Neural cell (in vitro differentiated cells): Measurements from ENCODE around the gene STAT4. TPM values are rescaled to one million over a fixed set of nuclear protein-coding genes. Genes with fewer than 3 reads are reported as not detected.

Source experiments
- H2AFZ ChIP-seq: fragments of 200-600, 300-800 bp; sonication (generic), shearing (Covaris generic); 2 replicates; pipeline ENCODE4 v1.6.0; 2014; ENCODE audit warnings: low read depth, mild to moderate bottlenecking, antibody characterized with exemption, low read length, moderate library complexity
- H3F3A ChIP-seq: fragments of 200-600 bp; shearing (Covaris generic); 2 replicates; pipeline ENCODE4 v1.6.1; 2016; ENCODE audit warnings: mild to moderate bottlenecking, moderate library complexity, mixed read lengths, antibody characterized with exemption, low read length; ENCODE audit not compliant: insufficient read depth, poor library complexity, severe bottlenecking
- H3K27ac ChIP-seq: fragments of 200-600, 300-800 bp; sonication (generic), shearing (Covaris generic); 2 replicates; pipeline ENCODE4 v1.5.1; 2014; ENCODE audit warnings: mild to moderate bottlenecking, low read length, moderate library complexity
- H3K27me3 ChIP-seq: fragments of 300-800, 200-600 bp; sonication (generic), shearing (Covaris generic); 2 replicates; pipeline ENCODE4 v1.6.0; 2014; ENCODE audit warnings: mild to moderate bottlenecking, low read depth, low read length, moderate library complexity; ENCODE audit not compliant: insufficient read depth
- H3K36me3 ChIP-seq: fragments of 300-800, 200-600 bp; sonication (generic), shearing (Covaris generic); 2 replicates; pipeline ENCODE4 v1.5.1; 2014; ENCODE audit warnings: mild to moderate bottlenecking, antibody characterized with exemption, low read length, moderate library complexity; ENCODE audit not compliant: insufficient read depth
- H3K4me2 ChIP-seq: fragments of 300-800, 200-600 bp; sonication (generic), shearing (Covaris generic); 2 replicates; pipeline ENCODE4 v1.6.0; 2014; ENCODE audit warnings: mild to moderate bottlenecking, low read length
- H3K4me3 ChIP-seq: fragments of 300-800, 200-600 bp; sonication (generic), shearing (Covaris generic); 2 replicates; pipeline ENCODE4 v1.5.1; 2014; ENCODE audit warnings: mild to moderate bottlenecking, low read length, moderate library complexity
- H3K79me2 ChIP-seq: fragments of 200-600 bp; shearing (Covaris generic); replicated peaks from 2 replicates; pipeline ENCODE4 v1.6.0; 2014; ENCODE audit warnings: mild to moderate bottlenecking, low read length, moderate library complexity; ENCODE audit not compliant: insufficient read depth
- H3K9ac ChIP-seq: fragments of 300-800, 200-600 bp; sonication (generic), shearing (Covaris generic); 2 replicates; pipeline ENCODE4 v1.6.1; 2016; ENCODE audit warnings: mild to moderate bottlenecking, low read length, mixed read lengths
- H3K9me2 ChIP-seq: fragments of 200-600 bp; shearing (Covaris generic); 2 replicates; pipeline ENCODE4 v1.6.1; 2016; ENCODE audit warnings: mild to moderate bottlenecking, low read length, mixed read lengths; ENCODE audit not compliant: insufficient read depth
- H3K9me3 ChIP-seq: fragments of 200-600, 300-800 bp; sonication (generic), shearing (Covaris generic); 2 replicates; pipeline ENCODE4 v1.6.1; 2016; ENCODE audit warnings: mild to moderate bottlenecking, mixed run types, low read length, moderate library complexity, mixed read lengths
- H4K20me1 ChIP-seq: fragments of 200-600 bp; shearing (Covaris generic); 2 replicates; pipeline ENCODE4 v1.6.1; 2016; ENCODE audit warnings: mild to moderate bottlenecking, mixed run types; ENCODE audit not compliant: insufficient read depth
- EP300 ChIP-seq: fragments of 450-650 bp; conservative IDR thresholded peaks from 2 replicates; pipeline ENCODE4 v1.6.1; 2014; ENCODE audit warnings: antibody characterized with exemption, mild to moderate bottlenecking, moderate library complexity; ENCODE audit not compliant: poor library complexity, severe bottlenecking
- EZH2 ChIP-seq: fragments of 200-600, 300-800 bp; shearing (Covaris generic), sonication (generic); IDR thresholded peaks from 2 replicates; pipeline ENCODE4 v1.6.1; 2014; ENCODE audit warnings: antibody characterized with exemption, low read length, borderline replicate concordance, mild to moderate bottlenecking; ENCODE audit not compliant: insufficient read depth, poor library complexity, severe bottlenecking
- MXI1 ChIP-seq: fragments of 450-650 bp; conservative IDR thresholded peaks from 2 replicates; pipeline ENCODE4 v1.6.1; 2014; ENCODE audit warnings: antibody characterized with exemption, mild to moderate bottlenecking; ENCODE audit not compliant: poor library complexity, severe bottlenecking
- POLR2AphosphoS5 ChIP-seq: IDR thresholded peaks from 2 replicates; pipeline ENCODE4 v1.6.1; 2012
- RAD21 ChIP-seq: fragments of 450-650 bp; conservative IDR thresholded peaks from 2 replicates; pipeline ENCODE4 v1.6.1; 2014; ENCODE audit warnings: antibody characterized with exemption, mild to moderate bottlenecking, moderate library complexity
- SMC3 ChIP-seq: fragments of 450-650 bp; conservative IDR thresholded peaks from 2 replicates; pipeline ENCODE4 v1.6.1; 2014; ENCODE audit warnings: antibody characterized with exemption, mild to moderate bottlenecking, moderate library complexity; ENCODE audit not compliant: poor library complexity
- TAF1 ChIP-seq: IDR thresholded peaks from 2 replicates; pipeline ENCODE4 v1.6.1; 2012; ENCODE audit warnings: low read depth
- polyA plus RNA-seq: library from polyadenylated mRNA; depleted of rRNA; stranded (reverse); fragments of >200 nt; gene quantifications from 2 replicates; pipeline ENCODE4 v1.2.3, GENCODE V29; 2014
- TF ChIP-seq, protein P1 (sequence below): fragments of 450-650 bp; IDR thresholded peaks from 2 replicates; pipeline ENCODE4 v1.5.1; 2014; ENCODE audit warnings: antibody characterized with exemption, mild to moderate bottlenecking, moderate library complexity; ENCODE audit not compliant: poor library complexity, severe bottlenecking
- TF ChIP-seq, protein P2 (sequence below): IDR thresholded peaks from 2 replicates; pipeline ENCODE4 v1.6.1; 2012; ENCODE audit warnings: borderline replicate concordance

The STAT4 gene
- polyA plus RNA-seq, 1 donor from 2014 or later = 3.7 TPM

DNA sequence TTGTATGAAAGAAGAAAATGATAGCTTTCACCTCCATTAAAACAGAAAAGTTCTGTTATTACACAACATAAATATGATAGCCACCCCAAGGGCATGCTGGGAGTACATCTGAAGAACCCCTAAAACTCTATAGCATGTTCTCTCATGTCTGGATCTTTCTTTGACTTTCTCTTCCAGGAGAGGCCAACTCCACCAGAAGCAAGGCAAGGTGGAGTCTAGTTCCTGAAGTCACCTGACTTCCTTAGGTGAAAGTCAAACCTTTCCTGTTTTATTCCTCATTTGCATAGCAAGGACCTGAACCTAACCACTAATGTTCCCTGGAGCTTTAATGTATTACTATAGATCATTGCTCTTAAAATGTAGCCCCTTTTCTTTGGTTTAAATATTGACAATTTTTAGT is 142.5 kb downstream of the STAT4 start:
- Histone ChIP-seq H3K4me3 (no peak overlapping the region), H3K9me3 (no peaks in the 10 kb centered on the region), H3F3A (no peaks in the 10 kb centered on the region), H4K20me1 (no peaks in the 10 kb centered on the region), H3K79me2 (no peaks in the 10 kb centered on the region), H3K36me3 (no peaks in the 10 kb centered on the region), H3K4me2 (no peak overlapping the region), H3K27me3 (no peaks in the 10 kb centered on the region), H2AFZ (no peak overlapping the region), H3K27ac (no peak overlapping the region), H3K9me2 (no peaks in the 10 kb centered on the region), H3K9ac (no peak overlapping the region)
- TF ChIP-seq RAD21 (no peak), POLR2AphosphoS5 (no peak), MXI1 (no peak), EZH2 (no peak), EP300 (no peak), TAF1 (no peak), SMC3 (no peak)
- TF ChIP-seq, protein P1, sequence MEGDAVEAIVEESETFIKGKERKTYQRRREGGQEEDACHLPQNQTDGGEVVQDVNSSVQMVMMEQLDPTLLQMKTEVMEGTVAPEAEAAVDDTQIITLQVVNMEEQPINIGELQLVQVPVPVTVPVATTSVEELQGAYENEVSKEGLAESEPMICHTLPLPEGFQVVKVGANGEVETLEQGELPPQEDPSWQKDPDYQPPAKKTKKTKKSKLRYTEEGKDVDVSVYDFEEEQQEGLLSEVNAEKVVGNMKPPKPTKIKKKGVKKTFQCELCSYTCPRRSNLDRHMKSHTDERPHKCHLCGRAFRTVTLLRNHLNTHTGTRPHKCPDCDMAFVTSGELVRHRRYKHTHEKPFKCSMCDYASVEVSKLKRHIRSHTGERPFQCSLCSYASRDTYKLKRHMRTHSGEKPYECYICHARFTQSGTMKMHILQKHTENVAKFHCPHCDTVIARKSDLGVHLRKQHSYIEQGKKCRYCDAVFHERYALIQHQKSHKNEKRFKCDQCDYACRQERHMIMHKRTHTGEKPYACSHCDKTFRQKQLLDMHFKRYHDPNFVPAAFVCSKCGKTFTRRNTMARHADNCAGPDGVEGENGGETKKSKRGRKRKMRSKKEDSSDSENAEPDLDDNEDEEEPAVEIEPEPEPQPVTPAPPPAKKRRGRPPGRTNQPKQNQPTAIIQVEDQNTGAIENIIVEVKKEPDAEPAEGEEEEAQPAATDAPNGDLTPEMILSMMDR = no peak
- TF ChIP-seq, protein P2, sequence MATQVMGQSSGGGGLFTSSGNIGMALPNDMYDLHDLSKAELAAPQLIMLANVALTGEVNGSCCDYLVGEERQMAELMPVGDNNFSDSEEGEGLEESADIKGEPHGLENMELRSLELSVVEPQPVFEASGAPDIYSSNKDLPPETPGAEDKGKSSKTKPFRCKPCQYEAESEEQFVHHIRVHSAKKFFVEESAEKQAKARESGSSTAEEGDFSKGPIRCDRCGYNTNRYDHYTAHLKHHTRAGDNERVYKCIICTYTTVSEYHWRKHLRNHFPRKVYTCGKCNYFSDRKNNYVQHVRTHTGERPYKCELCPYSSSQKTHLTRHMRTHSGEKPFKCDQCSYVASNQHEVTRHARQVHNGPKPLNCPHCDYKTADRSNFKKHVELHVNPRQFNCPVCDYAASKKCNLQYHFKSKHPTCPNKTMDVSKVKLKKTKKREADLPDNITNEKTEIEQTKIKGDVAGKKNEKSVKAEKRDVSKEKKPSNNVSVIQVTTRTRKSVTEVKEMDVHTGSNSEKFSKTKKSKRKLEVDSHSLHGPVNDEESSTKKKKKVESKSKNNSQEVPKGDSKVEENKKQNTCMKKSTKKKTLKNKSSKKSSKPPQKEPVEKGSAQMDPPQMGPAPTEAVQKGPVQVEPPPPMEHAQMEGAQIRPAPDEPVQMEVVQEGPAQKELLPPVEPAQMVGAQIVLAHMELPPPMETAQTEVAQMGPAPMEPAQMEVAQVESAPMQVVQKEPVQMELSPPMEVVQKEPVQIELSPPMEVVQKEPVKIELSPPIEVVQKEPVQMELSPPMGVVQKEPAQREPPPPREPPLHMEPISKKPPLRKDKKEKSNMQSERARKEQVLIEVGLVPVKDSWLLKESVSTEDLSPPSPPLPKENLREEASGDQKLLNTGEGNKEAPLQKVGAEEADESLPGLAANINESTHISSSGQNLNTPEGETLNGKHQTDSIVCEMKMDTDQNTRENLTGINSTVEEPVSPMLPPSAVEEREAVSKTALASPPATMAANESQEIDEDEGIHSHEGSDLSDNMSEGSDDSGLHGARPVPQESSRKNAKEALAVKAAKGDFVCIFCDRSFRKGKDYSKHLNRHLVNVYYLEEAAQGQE = no peak

DNA sequence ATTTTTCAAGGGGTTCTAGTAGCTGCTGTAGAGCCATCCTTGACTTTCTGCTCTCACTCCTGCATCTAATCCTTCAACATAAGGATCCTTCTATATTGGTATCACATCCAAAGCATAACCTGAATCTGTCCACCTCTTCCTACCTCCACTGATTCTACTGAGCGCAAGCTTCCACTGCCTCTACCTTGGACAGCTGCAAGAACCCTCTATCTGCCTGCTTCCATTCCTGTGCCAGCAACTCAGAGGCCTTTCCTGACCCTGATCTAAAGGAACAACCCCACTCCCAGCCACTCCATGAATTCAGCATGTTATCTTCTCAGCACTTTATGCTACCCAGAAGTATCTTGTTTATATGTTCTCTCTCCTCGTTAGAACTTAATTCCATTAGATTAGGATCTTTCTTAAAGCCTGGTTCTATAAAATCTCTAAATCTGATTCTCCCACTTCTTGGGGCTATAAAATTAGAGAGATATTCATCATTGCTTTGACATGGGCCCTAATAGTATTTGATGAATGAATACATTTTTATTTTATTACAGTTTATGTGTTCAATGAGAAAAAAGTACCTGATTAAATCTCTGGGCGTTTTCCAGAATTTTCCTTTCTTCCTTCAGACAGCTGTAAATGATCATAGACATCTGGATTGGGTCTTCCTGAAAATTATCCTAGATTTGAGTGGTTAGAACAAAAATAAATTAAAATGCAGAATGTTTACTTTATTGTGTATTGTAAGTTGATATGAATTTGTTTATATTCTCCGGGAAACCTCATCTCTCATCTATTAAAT is 143.6 kb downstream of the STAT4 start:
- Histone ChIP-seq H3K36me3 (no peaks in the 10 kb centered on the region), H3K79me2 (no peaks in the 10 kb centered on the region), H2AFZ (no peak overlapping the region), H3K27ac (no peak overlapping the region), H3K27me3 (no peaks in the 10 kb centered on the region), H3F3A (no peaks in the 10 kb centered on the region), H3K9me2 (no peaks in the 10 kb centered on the region), H3K9me3 (no peaks in the 10 kb centered on the region), H3K4me2 (no peak overlapping the region), H3K9ac (no peak overlapping the region), H3K4me3 (no peak overlapping the region), H4K20me1 (no peaks in the 10 kb centered on the region)
- TF ChIP-seq MXI1 (no peak), RAD21 (no peak), EP300 (no peak)
